Stomach (tissue), 4 donors: ENCODE results near the gene GABRA5.

Experiments
- EP300 ChIP-seq: sonication (generic); formaldehyde crosslinking; IDR thresholded peaks from one replicate; pipeline ENCODE4 v1.6.1; 2017; ENCODE audit warnings: antibody characterized with exemption
- POLR2A ChIP-seq, 4 donors: fragments of 450-650 bp; IDR thresholded peaks; one replicate each; pipeline ENCODE4 v1.6.1; 2016; ENCODE audit warnings: antibody characterized with exemption in 4 of 4, control low read depth in 2 of 4, mild to moderate bottlenecking in 1 of 4, moderate library complexity in 1 of 4
- POLR2AphosphoS5 ChIP-seq, 3 donors: sonication (generic); formaldehyde crosslinking; IDR thresholded peaks; one replicate each; pipeline ENCODE4 v1.6.1; 2016; ENCODE audit warnings: antibody characterized with exemption in 3 of 3
- TF ChIP-seq, protein P1 (sequence below), 7 experiments: fragments of 450-650 bp in 4 of 7; fragments of 200-600 bp in 3 of 7; sonication (generic) in 3 of 7; IDR thresholded peaks; one replicate each; pipeline ENCODE4 v1.5.1; 2016 to 2019; ENCODE audit warnings: antibody characterized with exemption in 7 of 7, control low read depth in 2 of 7, mild to moderate bottlenecking in 1 of 7

DNA sequence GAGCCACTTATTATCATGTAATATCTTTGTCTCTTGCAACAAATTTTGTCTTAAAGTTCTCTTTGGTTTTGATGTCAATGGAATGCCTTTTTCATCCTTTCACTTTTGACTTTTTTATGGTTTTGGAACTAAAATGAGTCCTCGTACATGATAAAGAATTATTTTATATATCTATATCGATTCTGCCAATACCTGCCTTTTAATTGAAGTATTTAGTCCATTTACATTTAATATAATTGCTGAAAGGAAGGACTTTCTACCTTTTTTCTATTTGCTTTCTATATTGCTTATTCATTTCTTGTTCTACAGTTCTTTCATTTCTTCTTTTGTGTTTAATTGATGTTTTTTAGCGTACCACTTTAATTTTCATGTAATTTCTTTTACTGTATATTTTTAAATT lies 32.8 kb downstream of the GABRA5 start:
- TF ChIP-seq EP300, result no peak
- TF ChIP-seq, protein P1, sequence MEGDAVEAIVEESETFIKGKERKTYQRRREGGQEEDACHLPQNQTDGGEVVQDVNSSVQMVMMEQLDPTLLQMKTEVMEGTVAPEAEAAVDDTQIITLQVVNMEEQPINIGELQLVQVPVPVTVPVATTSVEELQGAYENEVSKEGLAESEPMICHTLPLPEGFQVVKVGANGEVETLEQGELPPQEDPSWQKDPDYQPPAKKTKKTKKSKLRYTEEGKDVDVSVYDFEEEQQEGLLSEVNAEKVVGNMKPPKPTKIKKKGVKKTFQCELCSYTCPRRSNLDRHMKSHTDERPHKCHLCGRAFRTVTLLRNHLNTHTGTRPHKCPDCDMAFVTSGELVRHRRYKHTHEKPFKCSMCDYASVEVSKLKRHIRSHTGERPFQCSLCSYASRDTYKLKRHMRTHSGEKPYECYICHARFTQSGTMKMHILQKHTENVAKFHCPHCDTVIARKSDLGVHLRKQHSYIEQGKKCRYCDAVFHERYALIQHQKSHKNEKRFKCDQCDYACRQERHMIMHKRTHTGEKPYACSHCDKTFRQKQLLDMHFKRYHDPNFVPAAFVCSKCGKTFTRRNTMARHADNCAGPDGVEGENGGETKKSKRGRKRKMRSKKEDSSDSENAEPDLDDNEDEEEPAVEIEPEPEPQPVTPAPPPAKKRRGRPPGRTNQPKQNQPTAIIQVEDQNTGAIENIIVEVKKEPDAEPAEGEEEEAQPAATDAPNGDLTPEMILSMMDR (IDR thresholded peaks at IDR 0.05), result no peak
- TF ChIP-seq POLR2AphosphoS5 (IDR thresholded peaks at IDR 0.05), result no peak
- no peak for TF ChIP-seq POLR2A (IDR thresholded peaks at IDR 0.05)
